Fibroblast of skin of right biceps (primary cell): Measurements from ENCODE around the gene ASB2.

ENCODE experiments used
- DNase-seq: peaks from one replicate; pipeline ENCODE4 v3.0.0-alpha.2; 2013

The ASB2 gene, protein sequence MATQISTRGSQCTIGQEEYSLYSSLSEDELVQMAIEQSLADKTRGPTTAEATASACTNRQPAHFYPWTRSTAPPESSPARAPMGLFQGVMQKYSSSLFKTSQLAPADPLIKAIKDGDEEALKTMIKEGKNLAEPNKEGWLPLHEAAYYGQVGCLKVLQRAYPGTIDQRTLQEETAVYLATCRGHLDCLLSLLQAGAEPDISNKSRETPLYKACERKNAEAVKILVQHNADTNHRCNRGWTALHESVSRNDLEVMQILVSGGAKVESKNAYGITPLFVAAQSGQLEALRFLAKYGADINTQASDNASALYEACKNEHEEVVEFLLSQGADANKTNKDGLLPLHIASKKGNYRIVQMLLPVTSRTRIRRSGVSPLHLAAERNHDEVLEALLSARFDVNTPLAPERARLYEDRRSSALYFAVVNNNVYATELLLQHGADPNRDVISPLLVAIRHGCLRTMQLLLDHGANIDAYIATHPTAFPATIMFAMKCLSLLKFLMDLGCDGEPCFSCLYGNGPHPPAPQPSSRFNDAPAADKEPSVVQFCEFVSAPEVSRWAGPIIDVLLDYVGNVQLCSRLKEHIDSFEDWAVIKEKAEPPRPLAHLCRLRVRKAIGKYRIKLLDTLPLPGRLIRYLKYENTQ

DNA sequence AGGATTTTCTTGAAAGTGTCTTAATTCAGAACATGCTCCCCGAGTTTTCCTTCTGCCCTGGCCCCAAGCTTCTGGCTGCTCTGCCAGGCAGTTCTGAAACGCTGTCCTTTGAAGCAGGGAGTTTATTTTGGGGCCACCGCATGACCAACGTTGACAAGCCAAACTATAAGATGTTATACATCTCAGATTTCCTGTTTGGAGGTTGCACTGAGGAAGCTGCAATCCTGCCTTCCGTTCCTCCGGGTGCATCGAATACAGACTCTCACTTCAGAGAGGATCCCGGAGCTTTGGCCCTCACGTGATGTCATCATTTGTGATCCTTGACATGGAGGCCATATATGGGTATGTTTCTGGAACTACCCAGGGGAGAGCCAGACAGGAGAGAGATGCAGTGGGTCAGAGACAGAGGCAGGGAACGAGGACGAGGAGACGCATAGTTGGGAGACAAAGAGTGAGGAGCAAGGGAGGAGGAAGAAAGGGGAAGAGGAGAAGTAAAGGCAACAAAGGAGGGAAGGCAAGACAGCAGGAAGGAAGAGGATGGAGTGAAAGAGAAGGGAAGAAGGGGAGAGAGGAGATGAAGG is at the start of gene ASB2:
ASB2 (minus strand) TSS at position 94 of the 581 bp plus-strand sequence. CDS start 12,031 bp downstream, outside the sequence.
- DNase-seq: peak; percentile 23

DNA sequence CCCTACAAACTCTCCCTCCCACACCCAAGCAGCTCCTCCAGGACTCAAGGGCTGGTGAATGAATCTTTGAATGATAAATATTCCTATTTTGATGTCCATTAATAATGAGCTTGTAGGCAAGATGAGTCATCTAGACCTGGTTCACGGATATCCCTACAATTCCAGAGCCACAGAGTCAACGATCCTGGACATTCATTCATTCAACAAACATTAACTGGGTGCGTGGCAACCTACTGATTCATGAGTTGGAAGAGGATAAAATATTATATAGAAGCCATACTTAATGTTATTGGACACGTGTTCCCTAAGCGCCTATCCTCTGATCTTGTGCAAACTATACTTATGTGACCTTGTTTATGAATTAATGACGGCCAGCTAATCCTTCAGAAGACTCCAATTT is 49.4 kb upstream of the ASB2 start:
- peak; percentile 20 for DNase-seq

DNA sequence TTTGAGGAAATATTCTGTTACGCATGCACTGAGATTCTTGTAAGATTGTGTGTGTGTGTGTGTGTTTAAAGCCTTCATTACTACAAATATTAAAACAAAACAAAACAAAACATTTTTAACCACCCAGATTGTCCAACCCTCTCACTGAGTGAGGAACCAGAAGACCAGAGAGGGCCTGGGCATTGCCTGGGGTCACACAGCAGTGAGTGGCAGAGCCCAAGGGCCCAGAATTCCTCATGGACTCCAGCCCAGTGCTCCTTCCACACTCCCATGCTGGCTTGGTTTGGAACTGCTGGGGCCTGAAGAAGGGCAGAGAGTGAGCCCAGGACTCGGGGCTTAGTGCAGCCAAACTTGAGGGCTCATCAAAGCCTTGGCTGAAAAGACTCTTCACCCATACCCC is 48.2 kb upstream of the ASB2 start:
- no peak for DNase-seq

DNA sequence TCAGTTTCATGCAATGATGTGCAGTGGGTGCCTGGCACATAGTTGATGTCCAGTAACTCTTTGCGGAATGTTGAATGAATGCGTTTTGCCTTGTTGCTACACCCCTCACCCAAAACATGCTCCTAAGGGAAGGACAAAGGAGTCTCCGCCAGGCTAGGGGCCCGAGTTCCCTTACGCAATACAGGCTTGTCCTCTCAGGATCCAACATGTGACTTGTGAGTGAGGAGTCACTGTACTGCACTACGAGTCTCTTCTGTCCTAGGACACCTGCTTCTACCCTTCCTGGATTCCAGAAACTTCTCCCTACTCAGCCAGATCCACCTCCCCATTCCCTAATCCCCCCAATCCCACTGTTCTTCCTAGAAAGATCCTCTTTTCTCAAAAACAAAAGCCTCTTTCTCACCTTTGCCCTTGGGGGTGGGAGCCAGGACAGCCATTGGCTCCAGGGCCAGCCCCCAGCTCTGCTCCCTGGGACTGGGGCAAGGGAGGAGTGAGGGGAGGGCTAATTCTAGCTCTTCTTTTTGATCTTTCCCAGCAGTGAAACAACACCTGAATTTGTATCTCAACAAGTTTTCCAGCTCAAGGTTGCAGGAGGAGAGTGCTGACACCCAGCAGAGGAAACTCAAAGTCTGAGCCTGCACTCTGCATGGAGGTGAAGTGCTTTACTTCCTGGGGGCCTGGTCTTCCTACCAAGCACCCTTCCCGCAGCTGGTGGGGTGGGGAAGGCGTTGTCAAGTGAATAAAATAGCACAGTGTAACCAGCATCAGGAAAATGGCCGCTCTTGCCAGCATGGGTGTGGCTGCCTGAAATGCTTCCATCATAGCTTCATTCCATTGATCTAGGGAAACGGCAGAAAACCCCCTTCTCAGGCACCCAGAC is 46.4 kb upstream of the ASB2 start:
- no peak for DNase-seq

DNA sequence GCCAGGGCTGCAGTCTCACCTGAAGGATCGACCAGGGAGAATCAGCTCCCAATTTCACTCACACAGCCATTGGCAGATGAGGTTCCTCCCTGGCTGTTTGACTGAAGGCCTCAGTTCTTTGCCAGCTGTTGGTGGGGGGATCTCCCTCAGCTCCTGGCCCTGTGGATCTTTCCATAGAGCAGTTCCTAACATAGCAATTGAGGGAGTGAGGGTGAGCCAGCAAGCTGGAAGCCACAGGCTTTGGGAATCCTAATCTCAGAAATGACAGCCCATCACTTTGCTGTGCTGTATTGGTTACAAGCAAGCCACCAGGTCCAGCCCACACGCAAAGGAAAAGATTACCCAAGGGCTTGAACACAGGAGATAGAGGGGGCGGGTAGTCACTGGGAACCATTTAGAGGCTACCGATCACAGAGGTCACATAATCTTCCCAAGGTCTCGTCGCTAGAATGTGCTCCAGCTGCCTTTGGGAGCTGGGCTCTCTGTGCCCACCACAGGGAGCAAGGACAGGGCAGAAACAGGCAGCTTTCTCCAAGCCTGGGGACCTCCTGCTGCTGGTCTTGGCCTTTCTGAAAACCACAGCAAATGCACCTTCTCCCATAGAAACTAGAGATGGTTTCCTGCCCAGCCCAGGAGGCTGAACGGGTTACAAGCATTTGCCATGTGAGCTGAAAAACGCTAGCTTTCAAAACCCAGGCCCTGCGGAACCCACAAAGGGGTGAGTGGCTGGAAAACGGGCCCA is 45.2 kb upstream of the ASB2 start:
- DNase-seq: no peak

DNA sequence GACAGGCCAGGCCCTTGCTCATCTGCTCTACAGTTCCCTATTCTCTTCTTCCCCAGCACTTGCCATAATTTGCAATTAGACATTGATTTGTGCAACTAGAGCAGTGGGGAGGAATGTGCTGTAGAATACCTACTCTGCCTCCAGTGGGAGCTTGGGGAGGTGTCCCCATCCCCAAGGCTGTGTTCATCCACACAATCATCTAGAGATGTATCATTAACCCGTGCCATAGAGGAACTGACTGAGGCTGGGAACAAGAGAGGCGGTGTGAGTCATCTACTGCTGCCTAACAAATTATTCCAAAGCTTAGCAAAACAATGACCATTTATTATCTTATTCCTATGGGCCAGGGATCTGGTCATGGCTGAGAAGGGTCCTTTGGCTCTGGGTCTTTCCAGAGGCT is 44.6 kb upstream of the ASB2 start:
- peak; percentile 40 for DNase-seq

DNA sequence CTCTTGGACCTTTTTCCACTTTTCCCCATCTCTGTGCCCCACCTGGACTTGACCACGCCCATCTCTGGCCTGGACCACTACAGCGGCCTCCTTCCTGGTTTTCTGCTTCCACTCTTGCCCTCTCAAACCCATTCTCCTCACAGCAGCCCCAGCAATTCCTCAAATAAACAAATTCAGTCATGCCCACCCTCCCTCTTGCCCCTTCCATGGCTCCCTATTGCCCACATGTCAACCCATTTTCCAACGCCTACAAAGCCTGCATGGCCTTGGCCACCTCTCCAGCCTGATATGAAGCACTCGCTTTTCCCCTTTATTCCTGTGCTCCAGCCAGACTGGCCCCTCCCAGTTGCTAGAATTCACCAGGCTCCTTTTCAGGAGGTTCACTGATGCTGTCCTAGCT is 43.9 kb upstream of the ASB2 start:
- DNase-seq: no peak

DNA sequence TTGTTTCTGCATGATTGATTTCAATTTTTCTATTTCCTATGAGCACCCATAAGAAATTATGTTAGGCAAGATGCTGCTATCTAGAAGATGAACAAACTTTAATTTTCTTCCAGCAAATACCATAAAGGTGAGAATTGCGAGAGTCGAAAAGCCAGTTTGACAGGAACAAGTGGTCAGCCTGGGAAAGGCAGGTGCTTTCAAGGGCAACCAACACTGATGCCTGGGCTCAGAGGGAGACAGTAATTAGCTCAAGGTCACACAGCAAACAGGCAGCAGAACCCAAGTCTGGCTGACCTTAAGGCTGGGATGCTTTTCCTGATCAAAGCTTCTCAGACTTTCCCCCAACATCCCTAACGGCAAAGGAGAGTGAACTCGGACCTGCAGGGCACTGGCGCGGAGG is 43.0 kb upstream of the ASB2 start:
- DNase-seq: no peak

DNA sequence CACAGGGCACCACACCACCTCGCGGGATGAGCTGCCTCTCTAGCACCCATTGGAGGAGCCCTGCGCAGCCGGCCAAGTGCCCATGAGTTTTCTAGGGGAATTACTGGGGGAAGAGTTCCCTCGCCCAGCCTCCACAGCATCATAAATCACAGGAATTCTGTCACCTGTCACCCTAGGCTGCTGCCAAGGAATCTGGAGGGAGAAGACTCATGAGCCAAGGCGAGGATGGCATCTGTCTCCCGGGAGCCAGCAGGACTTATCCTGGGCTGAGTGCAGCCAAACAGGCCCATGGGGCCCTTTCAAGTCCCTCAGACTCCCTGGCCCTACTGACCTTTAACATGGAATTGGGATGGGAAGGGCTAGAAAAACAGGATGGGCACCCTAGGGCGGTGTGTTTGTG is 41.9 kb upstream of the ASB2 start:
- no peak for DNase-seq

DNA sequence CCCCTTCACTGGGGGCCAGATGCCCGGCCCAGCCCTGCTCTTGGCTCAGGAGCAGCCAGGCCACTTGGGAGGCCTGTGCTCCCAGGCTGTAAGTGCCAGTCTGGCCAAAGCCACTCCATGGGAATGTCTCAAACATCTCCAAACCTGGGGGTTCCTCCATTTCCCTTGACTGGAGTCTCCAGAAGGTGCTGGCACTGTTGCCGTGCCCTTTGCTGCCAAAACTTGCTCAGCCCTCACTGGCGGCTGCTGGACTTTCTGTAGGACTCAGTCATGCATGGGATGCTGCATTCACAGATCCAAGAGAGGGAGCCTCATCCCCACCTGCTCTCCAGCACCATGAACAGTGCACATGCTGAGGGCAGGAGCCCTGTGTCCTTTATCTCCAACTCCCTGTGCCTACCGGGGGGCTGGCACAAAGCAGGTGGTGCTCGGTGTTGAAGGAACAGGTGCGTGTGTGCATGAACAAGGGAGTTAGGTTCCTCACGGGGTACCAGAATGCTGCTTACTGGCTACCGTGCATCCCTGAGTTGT is 40.1 kb upstream of the ASB2 start:
- DNase-seq: no peak

DNA sequence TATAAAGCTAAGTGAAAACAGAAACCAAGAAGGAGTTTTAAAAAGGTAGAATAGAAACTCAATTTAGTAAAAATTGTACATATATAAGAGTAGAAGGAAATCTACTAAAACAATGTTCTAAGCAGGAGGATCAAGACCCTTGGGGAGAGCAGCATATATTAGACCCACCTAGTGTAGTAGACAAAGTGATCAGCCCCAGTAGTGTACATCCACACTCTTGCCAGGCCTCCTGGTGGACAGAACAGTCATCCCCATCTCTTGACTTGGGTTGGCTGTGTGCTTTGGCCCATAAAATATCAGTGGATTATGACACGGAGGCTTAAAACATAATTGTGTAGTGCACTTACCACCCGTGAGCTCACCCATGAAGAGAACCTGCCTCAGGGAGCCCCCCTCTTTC is 38.9 kb upstream of the ASB2 start:
- no peak for DNase-seq

DNA sequence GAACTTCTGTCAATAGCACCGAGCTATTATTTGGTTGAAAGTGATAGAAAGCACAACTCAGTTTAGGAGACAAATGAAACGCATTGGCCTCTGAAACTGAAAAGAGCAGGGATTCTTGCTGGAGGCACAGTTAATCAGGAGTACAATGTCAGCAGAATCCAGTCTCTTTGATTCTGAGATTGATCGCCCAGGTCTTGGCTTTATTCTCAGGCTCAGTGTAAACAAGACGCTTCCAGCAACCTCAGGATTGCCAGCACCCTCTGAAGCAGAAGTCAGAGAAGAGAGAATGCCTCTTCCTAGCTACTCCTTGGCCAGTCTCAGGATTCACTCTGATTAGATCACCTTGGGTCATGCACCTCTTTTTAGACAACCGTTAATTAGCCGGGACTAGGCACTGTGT is 38.0 kb upstream of the ASB2 start:
- no peak for DNase-seq

DNA sequence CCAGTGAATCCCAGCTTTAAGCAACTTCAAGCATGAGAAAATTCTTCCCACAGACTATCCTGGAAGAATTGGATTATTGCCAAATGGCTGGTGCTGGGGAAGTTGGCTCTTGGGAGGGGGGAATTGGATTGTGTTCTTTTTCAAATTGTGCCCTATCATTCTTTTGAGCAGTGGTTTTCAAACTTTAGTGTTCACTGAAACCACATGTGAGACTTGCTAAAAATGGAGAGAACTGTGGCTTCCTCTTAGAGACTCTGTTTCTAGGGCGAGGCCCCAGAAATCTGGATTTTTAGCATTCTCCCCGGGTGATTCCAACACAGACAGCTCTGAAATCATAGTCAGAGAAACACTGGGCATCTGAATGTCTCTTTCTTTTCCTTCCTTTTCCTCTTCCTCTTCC is 35.4 kb upstream of the ASB2 start:
- DNase-seq: peak; percentile 26

DNA sequence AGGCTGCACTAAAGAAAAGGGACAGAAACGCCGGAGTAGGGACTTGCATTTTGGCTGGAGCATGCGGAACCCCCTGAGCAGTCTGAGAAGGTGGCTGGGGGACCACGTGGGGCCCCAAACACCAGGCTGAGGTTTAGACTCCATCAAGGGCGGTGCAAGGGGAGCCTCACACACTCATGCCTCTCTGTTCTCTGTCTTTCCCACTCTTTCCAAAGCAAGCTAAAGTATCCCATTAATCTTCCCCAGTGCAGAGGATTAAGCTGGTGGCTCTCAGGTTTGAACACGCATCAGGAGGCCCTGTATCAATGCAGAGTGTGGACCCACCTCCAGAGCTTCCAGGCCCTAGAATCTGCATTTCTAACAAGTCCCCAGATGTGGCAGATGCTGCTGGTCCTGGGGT is 34.3 kb upstream of the ASB2 start:
- DNase-seq: no peak

DNA sequence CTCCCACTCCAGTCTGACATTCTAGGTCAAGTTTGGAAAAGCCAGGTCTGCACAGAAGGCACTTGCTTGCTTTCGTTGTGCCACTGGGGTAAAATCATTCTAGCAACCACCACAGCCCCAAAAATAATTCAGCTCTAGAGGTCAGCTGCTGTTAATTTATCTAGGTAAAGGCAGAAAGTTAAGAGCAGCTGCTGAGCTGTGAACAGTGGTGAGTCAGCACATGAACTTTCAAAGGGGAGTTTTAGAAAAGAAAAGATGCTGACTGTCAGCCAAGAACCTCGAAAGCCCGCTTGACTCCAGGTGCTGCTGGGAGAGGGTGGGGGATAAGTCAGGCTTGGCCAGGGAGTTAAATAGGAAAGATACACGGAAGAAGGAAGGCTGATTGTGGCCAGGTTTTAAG is 33.4 kb upstream of the ASB2 start:
- DNase-seq: peak; percentile 43

DNA sequence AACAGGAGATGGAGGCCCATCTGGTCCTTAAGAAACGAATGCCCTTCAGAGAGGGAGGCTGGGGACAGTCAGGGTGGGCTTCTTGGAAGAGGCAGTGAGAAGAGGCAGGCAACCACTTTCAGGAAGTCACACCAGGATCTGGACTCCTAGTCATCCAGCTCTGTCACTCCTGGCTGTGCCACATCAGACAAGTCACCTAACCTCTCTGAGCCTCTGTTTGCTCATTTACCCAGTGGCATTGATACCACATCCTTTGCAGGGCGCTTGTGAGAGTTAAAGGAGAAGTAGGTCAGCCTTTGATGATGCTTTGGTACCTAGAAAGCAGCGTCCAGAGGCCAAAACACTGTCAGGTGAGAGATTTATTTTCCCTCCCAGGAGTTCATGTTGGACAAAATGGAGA is 31.9 kb upstream of the ASB2 start:
- no peak for DNase-seq

DNA sequence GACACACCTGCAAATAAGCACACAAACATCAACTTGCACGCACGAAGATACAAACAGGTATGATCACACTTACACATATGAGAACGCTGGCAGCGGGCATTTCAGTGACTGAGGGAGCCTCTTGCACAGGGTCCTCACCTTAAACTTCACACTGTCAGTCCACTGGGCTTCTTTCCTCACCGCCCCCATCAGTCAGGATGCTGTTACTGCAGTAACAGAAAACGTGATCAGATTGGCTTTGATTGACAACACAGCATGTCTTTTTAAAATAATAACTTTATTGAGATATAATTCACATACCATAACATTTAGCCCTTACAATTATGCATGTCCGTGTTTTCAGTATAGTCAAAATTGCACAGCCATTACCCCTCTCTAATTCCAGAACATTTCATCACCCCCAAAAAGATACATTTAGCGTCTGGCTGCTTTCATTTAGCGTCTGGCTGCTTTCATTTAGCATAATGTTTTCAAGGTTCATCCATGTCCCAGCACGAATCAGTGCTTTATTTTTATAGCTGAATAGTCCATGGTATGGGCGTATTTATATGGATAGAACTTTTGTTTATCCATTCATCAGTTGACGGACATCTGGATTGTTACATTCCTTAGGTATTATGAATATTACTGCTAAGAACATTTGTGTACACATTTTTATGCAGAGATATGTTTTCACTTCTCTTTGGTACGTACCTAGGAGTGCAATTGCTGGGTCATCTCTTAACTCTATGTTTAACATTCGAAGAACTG is 29.1 kb upstream of the ASB2 start:
- no peak for DNase-seq

DNA sequence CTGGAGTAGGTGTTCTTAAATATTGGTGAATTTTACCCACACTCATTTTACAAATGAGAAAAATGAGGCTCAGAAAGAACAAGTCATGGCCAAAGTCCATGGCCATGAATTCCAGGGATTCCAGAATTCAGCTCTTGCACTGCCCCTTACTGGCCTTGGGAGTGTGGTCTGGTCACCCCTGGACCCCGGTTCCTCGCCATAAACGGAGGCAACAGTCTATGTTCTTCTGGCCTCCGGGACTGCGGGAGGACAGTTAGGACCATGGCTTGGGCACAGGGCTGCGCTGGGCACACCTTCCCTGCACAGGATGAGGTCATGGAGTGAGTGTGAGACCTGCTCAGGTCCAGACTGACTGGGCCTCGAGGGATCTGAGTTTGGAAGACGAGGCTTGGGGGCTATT is 27.6 kb upstream of the ASB2 start:
- no peak for DNase-seq

DNA sequence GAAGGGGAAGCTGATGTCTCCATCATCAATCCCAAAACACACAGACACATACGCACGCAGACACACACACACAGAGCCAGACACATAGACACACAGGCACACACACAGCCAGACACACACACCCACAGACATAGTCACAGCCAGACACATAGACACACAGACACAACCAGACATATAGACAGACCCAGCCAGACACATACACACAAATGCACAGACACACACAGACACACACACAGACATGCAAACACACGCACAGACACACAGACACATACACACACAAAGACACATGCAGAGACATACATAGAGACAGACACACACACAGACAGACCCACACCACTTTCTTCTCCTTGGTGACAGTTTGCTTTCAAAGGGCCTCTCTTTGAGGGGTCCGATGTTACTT is 27.0 kb upstream of the ASB2 start:
- no peak for DNase-seq

DNA sequence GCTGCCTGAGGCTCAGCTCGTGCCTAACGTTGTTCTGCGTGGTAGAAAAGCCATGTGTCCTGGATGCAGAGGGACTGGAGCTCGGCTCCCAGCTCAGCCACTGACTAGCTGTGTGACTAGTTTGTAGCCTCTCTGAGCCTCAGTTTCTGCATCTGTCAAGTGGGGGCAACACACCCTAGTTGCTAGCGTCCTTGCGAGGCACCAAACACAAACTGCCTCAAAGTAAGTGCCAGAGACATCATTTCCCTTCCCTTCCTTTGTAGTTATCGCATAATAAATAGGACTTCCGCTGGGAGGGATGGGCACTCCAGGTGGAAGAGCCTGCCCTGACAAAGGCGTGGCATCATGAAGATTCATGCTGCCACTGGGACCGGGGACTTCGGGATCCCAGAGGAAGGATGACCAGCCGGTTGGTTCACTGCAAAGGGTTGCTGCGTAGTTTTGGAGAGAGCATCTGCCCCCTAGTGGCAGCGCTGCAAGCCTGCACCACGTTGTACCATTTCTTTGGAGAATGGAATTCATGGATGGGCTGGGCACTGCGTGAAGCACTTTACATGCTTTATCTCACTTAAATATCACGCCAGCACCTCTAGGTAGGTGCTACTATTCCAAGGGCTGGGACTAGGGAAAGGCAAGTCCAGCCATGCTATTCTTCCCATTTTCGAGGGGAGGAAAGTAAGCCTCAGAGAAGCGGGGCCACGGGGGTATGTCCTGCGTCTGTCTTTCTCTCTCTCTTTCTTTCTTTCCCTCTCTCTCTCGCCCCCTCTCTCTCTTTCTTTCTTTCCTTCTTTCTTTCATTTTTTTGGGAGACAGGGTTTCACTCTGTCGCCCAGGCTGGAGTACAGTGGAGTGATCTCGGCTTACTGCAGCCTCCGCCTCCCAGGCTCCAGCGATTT is 25.4 kb upstream of the ASB2 start:
- DNase-seq: peak; percentile 59
